ENCODE measurements around the gene NWD2.

- TF ChIP-seq CTCF (conservative IDR thresholded peaks at IDR 0.05 in 1 of 2, IDR thresholded peaks at IDR 0.05 in 1 of 2; ENCODE audit: low read depth in 1 of 2, low read length in 2 of 2) (no peak), EZH2 (IDR thresholded peaks at IDR 0.05; ENCODE audit: low read length, missing control alignments) (no peak)
These were observed 182.7 kb downstream of the NWD2 start for GRCh38 chr4:37427193-37427592.

Measured in fibroblast of lung (primary cell).